Trophoblast cell (in vitro differentiated cells and primary cell): ENCODE results near the gene MMRN2.

Source experiments
- DNase-seq, 2 donors: peaks; one replicate each; pipeline ENCODE4 v3.0.0-alpha.2; 2016
- H2AFZ ChIP-seq: 2 replicates; pipeline ENCODE4 v1.6.1; 2013; ENCODE audit warnings: low read length, moderate library complexity, mild to moderate bottlenecking; ENCODE audit not compliant: insufficient read depth, poor library complexity
- H2AK5ac ChIP-seq: 2 replicates; pipeline ENCODE4 v1.6.1; 2013; ENCODE audit warnings: mild to moderate bottlenecking, low read length
- H2BK120ac ChIP-seq: 2 replicates; pipeline ENCODE4 v1.6.1; 2013; ENCODE audit warnings: low read length, mild to moderate bottlenecking, moderate library complexity; ENCODE audit not compliant: insufficient read depth, poor library complexity
- H2BK12ac ChIP-seq: 2 replicates; pipeline ENCODE4 v1.6.1; 2013; ENCODE audit warnings: mild to moderate bottlenecking, low read length, moderate library complexity
- H2BK5ac ChIP-seq: 2 replicates; pipeline ENCODE4 v1.6.1; 2013; ENCODE audit warnings: low read length, low read depth, moderate library complexity, mild to moderate bottlenecking; ENCODE audit not compliant: poor library complexity
- H3K14ac ChIP-seq: 2 replicates; pipeline ENCODE4 v1.6.1; 2013; ENCODE audit warnings: mild to moderate bottlenecking, low read length
- H3K18ac ChIP-seq: 2 replicates; pipeline ENCODE4 v1.6.1; 2013; ENCODE audit warnings: mild to moderate bottlenecking, low read length
- H3K23ac ChIP-seq: 2 replicates; pipeline ENCODE4 v1.6.1; 2013; ENCODE audit warnings: low read length
- H3K27ac ChIP-seq: 2 replicates; pipeline ENCODE4 v1.5.1; 2013; ENCODE audit warnings: low read depth, mild to moderate bottlenecking, inconsistent platforms, low read length, moderate library complexity
- H3K27me3 ChIP-seq: 2 replicates; pipeline ENCODE4 v1.6.1; 2013; ENCODE audit warnings: inconsistent platforms, mild to moderate bottlenecking, low read length, moderate library complexity; ENCODE audit not compliant: insufficient read depth
- H3K36me3 ChIP-seq, 2 experiments: 1 replicate in 1 of 2; 2 replicates in 1 of 2; pipeline ENCODE4 v1.6.1; 2013; ENCODE audit warnings: low read length in 2 of 2, mild to moderate bottlenecking in 2 of 2, moderate library complexity in 1 of 2; ENCODE audit not compliant: insufficient read depth in 2 of 2, control insufficient read depth in 1 of 2
- H3K4ac ChIP-seq: 2 replicates; pipeline ENCODE4 v1.6.1; 2013; ENCODE audit warnings: low read depth, mild to moderate bottlenecking, low read length, moderate library complexity
- H3K4me1 ChIP-seq, 2 experiments: 1 replicate in 1 of 2; 2 replicates in 1 of 2; pipeline ENCODE4 v1.6.1; 2013; ENCODE audit warnings: low read length in 2 of 2, mild to moderate bottlenecking in 2 of 2, moderate library complexity in 1 of 2; ENCODE audit not compliant: insufficient read depth in 2 of 2, control insufficient read depth in 1 of 2
- H3K4me2 ChIP-seq: 2 replicates; pipeline ENCODE4 v1.6.1; 2013; ENCODE audit warnings: inconsistent platforms, mild to moderate bottlenecking, low read length, moderate library complexity
- H3K4me3 ChIP-seq: 2 replicates; pipeline ENCODE4 v1.5.1; 2013; ENCODE audit warnings: mild to moderate bottlenecking, low read depth, low read length, inconsistent platforms
- H3K79me1 ChIP-seq: one replicate; pipeline ENCODE4 v1.6.1; 2013; ENCODE audit warnings: low read length
- H3K79me2 ChIP-seq: 2 replicates; pipeline ENCODE4 v1.6.1; 2013; ENCODE audit warnings: low read length, mild to moderate bottlenecking; ENCODE audit not compliant: control insufficient read depth, insufficient read depth, poor library complexity
- H3K9ac ChIP-seq: 2 replicates; pipeline ENCODE4 v1.6.1; 2013; ENCODE audit warnings: mild to moderate bottlenecking, low read length
- H3K9me3 ChIP-seq: 2 replicates; pipeline ENCODE4 v1.6.1; 2013; ENCODE audit warnings: low read depth, mild to moderate bottlenecking, control low read depth, inconsistent platforms, low read length; ENCODE audit not compliant: insufficient read depth
- H4K12ac ChIP-seq: 2 replicates; pipeline ENCODE4 v1.6.1; 2013; ENCODE audit warnings: low read depth, mild to moderate bottlenecking, low read length, moderate library complexity
- H4K8ac ChIP-seq: 2 replicates; pipeline ENCODE4 v1.6.1; 2013; ENCODE audit warnings: low read depth, mild to moderate bottlenecking, low read length, moderate library complexity
- H4K91ac ChIP-seq: one replicate; pipeline ENCODE4 v1.6.1; 2013; ENCODE audit warnings: low read depth, mild to moderate bottlenecking, low read length, moderate library complexity
- WGBS: extraction: QIAGEN DNeasy Blood & Tissue Kit; methylation state at CpG from one replicate; pipeline ENCODE4 v1.1.7; 2013; ENCODE audit warnings: missing lambda C conversion rate; ENCODE audit not compliant: insufficient read length, insufficient coverage; ENCODE audit errors: extremely low coverage; 5-methylcytosine and 5-hydroxymethylcytosine counted together

Gene MMRN2

GRCh38 chr10:86969421-86970041 is 12.1 kb upstream of the MMRN2 start:
- no peak overlapping the region for H3K4ac ChIP-seq
- peaks cover 7% of the 10 kb centered on the region for H3K79me1 ChIP-seq
- H3K4me1 ChIP-seq: peaks cover 10 to 17% of the 10 kb centered on the region in 2 experiments
- peaks cover 5% of the 10 kb centered on the region for H3K79me2 ChIP-seq
- no peak overlapping the region for H2BK5ac ChIP-seq
- no peak overlapping the region for H2BK12ac ChIP-seq
- no peak overlapping the region for H3K18ac ChIP-seq
- H3K36me3 ChIP-seq: no peaks in the 10 kb centered on the region
- H3K4me2 ChIP-seq: no peak overlapping the region
- no CpG with 5 or more reads among the region's 8 CpGs for WGBS
- no peak overlapping the region for H2BK120ac ChIP-seq
- H3K9me3 ChIP-seq: no peaks in the 10 kb centered on the region
- H2AK5ac ChIP-seq: no peak overlapping the region
- peak in 1 of 2 donors; percentile 27 for DNase-seq
- H3K23ac ChIP-seq: no peak overlapping the region
- no peaks in the 10 kb centered on the region for H3K27me3 ChIP-seq
- no peak overlapping the region for H2AFZ ChIP-seq
- H3K9ac ChIP-seq: no peak overlapping the region
- H4K12ac ChIP-seq: no peak overlapping the region
- H3K27ac ChIP-seq: no peak overlapping the region
- no peak overlapping the region for H3K14ac ChIP-seq
- H4K8ac ChIP-seq: no peak overlapping the region
- no peak overlapping the region for H4K91ac ChIP-seq
- H3K4me3 ChIP-seq: no peak overlapping the region

GRCh38 chr10:86968994-86969355 is 11.6 kb upstream of the MMRN2 start:
- Histone ChIP-seq H4K8ac (no peak overlapping the region), H3K18ac (no peak overlapping the region), H4K12ac (no peak overlapping the region), H3K9ac (no peak overlapping the region), H3K79me1 (peaks cover 7% of the 10 kb centered on the region), H4K91ac (no peak overlapping the region), H3K23ac (no peak overlapping the region), H3K27me3 (no peaks in the 10 kb centered on the region), H3K27ac (no peak overlapping the region), H3K36me3 (no peaks in the 10 kb centered on the region), H2BK120ac (no peak overlapping the region), H3K4me2 (no peak overlapping the region), H2BK5ac (no peak overlapping the region), H3K4ac (no peak overlapping the region), H3K9me3 (no peaks in the 10 kb centered on the region), H2AFZ (no peak overlapping the region), H3K4me3 (no peak overlapping the region), H2AK5ac (no peak overlapping the region), H3K14ac (no peak overlapping the region), H3K4me1 (peaks cover 10 to 17% of the 10 kb centered on the region in 2 experiments), H3K79me2 (peaks cover 5% of the 10 kb centered on the region), H2BK12ac (no peak overlapping the region)
- DNase-seq: no peak
- no CpG with 5 or more reads among the region's 9 CpGs for WGBS

GRCh38 chr10:86968271-86968993 is 11.0 kb upstream of the MMRN2 start, which contains the start of gene ADIRF:
ADIRF (plus strand) TSS chr10:86968482; CDS start chr10:86968545, 63 bp downstream.
- no peak within 1 kb of the TSS for H3K4me2 ChIP-seq
- no peaks in the 10 kb centered on the region for H3K27me3 ChIP-seq
- H2BK12ac ChIP-seq: no peak within 1 kb of the TSS
- no peaks in the 10 kb centered on the region for H3K36me3 ChIP-seq
- H2AFZ ChIP-seq: no peak within 1 kb of the TSS
- H3K23ac ChIP-seq: no peak within 1 kb of the TSS
- H3K9me3 ChIP-seq: no peaks in the 10 kb centered on the region
- peaks cover 5% of the 10 kb centered on the region for H3K79me2 ChIP-seq
- H3K4me3 ChIP-seq: no peak within 1 kb of the TSS
- H3K18ac ChIP-seq: no peak within 1 kb of the TSS
- H3K9ac ChIP-seq: no peak within 1 kb of the TSS
- H3K4me1 ChIP-seq: peaks cover 10 to 17% of the 10 kb centered on the region in 2 experiments
- H3K27ac ChIP-seq: no peak within 1 kb of the TSS
- no peak within 1 kb of the TSS for H4K12ac ChIP-seq
- H3K4ac ChIP-seq: no peak within 1 kb of the TSS
- no peak within 1 kb of the TSS for H3K14ac ChIP-seq
- WGBS: no CpG with 5 or more reads among the region's 59 CpGs
- no peak within 1 kb of the TSS for H4K91ac ChIP-seq
- H2AK5ac ChIP-seq: no peak within 1 kb of the TSS
- no peak within 1 kb of the TSS for H4K8ac ChIP-seq
- peak; percentile 64 to 68 for DNase-seq
- no peak within 1 kb of the TSS for H2BK120ac ChIP-seq
- H2BK5ac ChIP-seq: no peak within 1 kb of the TSS
- H3K79me1 ChIP-seq: peaks cover 7% of the 10 kb centered on the region

GRCh38 chr10:86967481-86967941 is 10.1 kb upstream of the MMRN2 start:
- no peak for DNase-seq
- peaks cover 7% of the 10 kb centered on the region for H3K79me1 ChIP-seq
- H3K27ac ChIP-seq: no peak overlapping the region
- no peak overlapping the region for H2AK5ac ChIP-seq
- no peak overlapping the region for H4K91ac ChIP-seq
- H3K4me1 ChIP-seq: peaks cover 10 to 17% of the 10 kb centered on the region in 2 experiments
- H3K14ac ChIP-seq: no peak overlapping the region
- no peaks in the 10 kb centered on the region for H3K36me3 ChIP-seq
- H2BK5ac ChIP-seq: no peak overlapping the region
- no peak overlapping the region for H3K4ac ChIP-seq
- H3K79me2 ChIP-seq: peaks cover 5% of the 10 kb centered on the region
- H3K4me2 ChIP-seq: no peak overlapping the region
- no CpG with 5 or more reads among the region's 7 CpGs for WGBS
- no peak overlapping the region for H3K4me3 ChIP-seq
- no peak overlapping the region for H4K12ac ChIP-seq
- no peak overlapping the region for H4K8ac ChIP-seq
- H3K23ac ChIP-seq: no peak overlapping the region
- no peak overlapping the region for H2BK12ac ChIP-seq
- no peaks in the 10 kb centered on the region for H3K27me3 ChIP-seq
- no peak overlapping the region for H3K18ac ChIP-seq
- H2BK120ac ChIP-seq: no peak overlapping the region
- H3K9me3 ChIP-seq: no peaks in the 10 kb centered on the region
- H2AFZ ChIP-seq: no peak overlapping the region
- no peak overlapping the region for H3K9ac ChIP-seq
